Measurements from ENCODE around the gene EPHA2.

Gene EPHA2

GRCh38 chr1:16088996-16089395 is 66.9 kb downstream of the EPHA2 start:
- FAIRE-seq: no peak

GRCh38 chr1:16088351-16088911 is 67.4 kb downstream of the EPHA2 start:
- no peak for FAIRE-seq

- FAIRE-seq: no peak
Measured at GRCh38 chr1:16087733-16088132, 68.1 kb downstream of the EPHA2 start.

GRCh38 chr1:16085522-16085921 is 70.3 kb downstream of the EPHA2 start:
- no peak for FAIRE-seq

GRCh38 chr1:16083486-16083885 is 72.4 kb downstream of the EPHA2 start:
- no peak for FAIRE-seq

- FAIRE-seq: no peak
Measured at GRCh38 chr1:16082283-16083038, 73.4 kb downstream of the EPHA2 start.

GRCh38 chr1:16081636-16082035 is 74.2 kb downstream of the EPHA2 start:
- FAIRE-seq: no peak

GRCh38 chr1:16080422-16081150 is 75.3 kb downstream of the EPHA2 start:
- FAIRE-seq: no peak

GRCh38 chr1:16078925-16079656 is 76.8 kb downstream of the EPHA2 start:
- no peak for FAIRE-seq

GRCh38 chr1:16077406-16078245 is 78.2 kb downstream of the EPHA2 start:
- no peak for FAIRE-seq

GRCh38 chr1:16076865-16077238 is 79.0 kb downstream of the EPHA2 start:
- no peak for FAIRE-seq

GRCh38 chr1:16076031-16076864 is 79.6 kb downstream of the EPHA2 start:
- no peak for FAIRE-seq

GRCh38 chr1:16075337-16076030 is 80.4 kb downstream of the EPHA2 start:
- no peak for FAIRE-seq

Data from endometrium (tissue), 2 donors.